Thyroid gland (tissue), 4 donors: ENCODE measurements around the gene TANC1.

Experiments
- CTCF ChIP-seq, 6 experiments: fragments of 200-600 bp in 3 of 6; fragments of 450-650 bp in 3 of 6; sonication (generic) in 3 of 6; IDR thresholded peaks; one replicate each; pipeline ENCODE4 v1.5.1; 2016 to 2019; ENCODE audit warnings: antibody characterized with exemption in 6 of 6, mild to moderate bottlenecking in 2 of 6, inconsistent platforms in 1 of 6, moderate library complexity in 1 of 6
- POLR2A ChIP-seq, 2 donors: fragments of 450-650 bp; IDR thresholded peaks; one replicate each; pipeline ENCODE4 v1.6.1; 2017; ENCODE audit warnings: antibody characterized with exemption in 2 of 2, mild to moderate bottlenecking in 2 of 2, moderate library complexity in 1 of 2

- no peak for TF ChIP-seq POLR2A (IDR thresholded peaks at IDR 0.05)
- TF ChIP-seq CTCF (IDR thresholded peaks at IDR 0.05), result peak in 1 of 6 experiments; percentile 13
These were observed 165.4 kb downstream of the TANC1 start for GRCh38 chr2:159133797-159134196.
